Measurements from ENCODE around the gene ATG2A. TPM values are rescaled to one million over a fixed set of nuclear protein-coding genes. Genes with fewer than 3 reads are reported as not detected.

ATG2A gene
- polyA plus RNA-seq, 1 donor (not counting 4 experiments of a cell fraction or from before 2014, with no cell fraction given): 2.4 TPM

GRCh38 chr11:64852804-64853509 lies 64.1 kb downstream of the ATG2A start:
- Histone ChIP-seq H3K9ac (ENCODE audit: control insufficient read depth, extremely low read depth, insufficient read depth, low read length) (no peak overlapping the region), H3K36me3 (ENCODE audit: control insufficient read depth in 2 of 2, extremely low read depth in 1 of 2, insufficient read depth in 2 of 2, low read length in 2 of 2) (peaks cover 12 to 54% of the 10 kb centered on the region in 2 experiments), H3K9me1 (ENCODE audit: control insufficient read depth, extremely low read depth, insufficient read depth, low read length) (no peaks in the 10 kb centered on the region), H3K9me3 (ENCODE audit: control insufficient read depth, low read depth, low read length) (no peaks in the 10 kb centered on the region), H3K4me3 (ENCODE audit: control insufficient read depth in 2 of 3, extremely low read depth in 1 of 3, insufficient read depth in 2 of 3, low read depth in 1 of 3, low read length in 3 of 3) (no peak overlapping the region), H3K27ac (ENCODE audit: control insufficient read depth, insufficient read depth, low read length) (no peak overlapping the region), H4K20me1 (ENCODE audit: control insufficient read depth, extremely low read depth, insufficient read depth, low read length) (no peaks in the 10 kb centered on the region), H3K79me2 (ENCODE audit: control insufficient read depth, insufficient read depth, low read length) (peaks cover 24% of the 10 kb centered on the region), H2AFZ (ENCODE audit: control insufficient read depth, low read length) (no peak overlapping the region), H3K4me1 (ENCODE audit: control insufficient read depth, extremely low read depth, insufficient read depth, low read length) (peaks cover 62% of the 10 kb centered on the region), H3K4me2 (ENCODE audit: control insufficient read depth, extremely low read depth, insufficient read depth, low read depth, low read length) (no peak overlapping the region), H3K27me3 (ENCODE audit: control insufficient read depth, extremely low read depth, insufficient read depth, low read length) (no peaks in the 10 kb centered on the region)
- TF ChIP-seq CTCF (optimal IDR thresholded peaks at IDR 0.05 in 1 of 3, IDR thresholded peaks at IDR 0.05 in 1 of 3, conservative IDR thresholded peaks at IDR 0.05 in 1 of 3; ENCODE audit: extremely low read depth in 1 of 3, insufficient read depth in 2 of 3, low read length in 3 of 3) (no peak), EZH2 (IDR thresholded peaks at IDR 0.05; ENCODE audit: low read length) (no peak)
- no peak for FAIRE-seq
- dilution Hi-C loops (cut with MboI; ENCODE audit: extremely low pct_ligation_motif_present, low sequenced_read_pairs): no loop called here
- DNase-seq (ENCODE audit: low read depth, low spot score): no peak

GRCh38 chr11:64851831-64852351 lies 65.1 kb downstream of the ATG2A start:
- DNase-seq (ENCODE audit: low read depth, low spot score) (no peak), FAIRE-seq (no peak)
- H3K4me1 ChIP-seq (ENCODE audit: control insufficient read depth, extremely low read depth, insufficient read depth, low read length): peaks cover 66% of the 10 kb centered on the region
- dilution Hi-C loops (cut with MboI; ENCODE audit: extremely low pct_ligation_motif_present, low sequenced_read_pairs): no loop called here
- no peaks in the 10 kb centered on the region for H4K20me1 ChIP-seq (ENCODE audit: control insufficient read depth, extremely low read depth, insufficient read depth, low read length)
- TF ChIP-seq CTCF (optimal IDR thresholded peaks at IDR 0.05 in 1 of 3, IDR thresholded peaks at IDR 0.05 in 1 of 3, conservative IDR thresholded peaks at IDR 0.05 in 1 of 3; ENCODE audit: extremely low read depth in 1 of 3, insufficient read depth in 2 of 3, low read length in 3 of 3) (no peak), EZH2 (IDR thresholded peaks at IDR 0.05; ENCODE audit: low read length) (no peak)
- H3K4me2 ChIP-seq (ENCODE audit: control insufficient read depth, extremely low read depth, insufficient read depth, low read depth, low read length): no peak overlapping the region
- H3K27ac ChIP-seq (ENCODE audit: control insufficient read depth, insufficient read depth, low read length): no peak overlapping the region
- H3K79me2 ChIP-seq (ENCODE audit: control insufficient read depth, insufficient read depth, low read length): peaks cover 19% of the 10 kb centered on the region
- no peaks in the 10 kb centered on the region for H3K9me1 ChIP-seq (ENCODE audit: control insufficient read depth, extremely low read depth, insufficient read depth, low read length)
- no peaks in the 10 kb centered on the region for H3K9me3 ChIP-seq (ENCODE audit: control insufficient read depth, low read depth, low read length)
- H2AFZ ChIP-seq (ENCODE audit: control insufficient read depth, low read length): no peak overlapping the region
- H3K9ac ChIP-seq (ENCODE audit: control insufficient read depth, extremely low read depth, insufficient read depth, low read length): no peak overlapping the region
- H3K4me3 ChIP-seq (ENCODE audit: control insufficient read depth in 2 of 3, extremely low read depth in 1 of 3, insufficient read depth in 2 of 3, low read depth in 1 of 3, low read length in 3 of 3): no peak overlapping the region
- H3K27me3 ChIP-seq (ENCODE audit: control insufficient read depth, extremely low read depth, insufficient read depth, low read length): no peaks in the 10 kb centered on the region
- peaks cover 9 to 49% of the 10 kb centered on the region in 2 experiments for H3K36me3 ChIP-seq (ENCODE audit: control insufficient read depth in 2 of 2, extremely low read depth in 1 of 2, insufficient read depth in 2 of 2, low read length in 2 of 2)

All from keratinocyte (primary cell).